Stimulated activated CD4-positive, alpha-beta T cell treated with anti-CD3 and anti-CD28 coated beads, TNF-alpha, amount 100 ng/mL, for 4 hours (primary cell): ENCODE data around the gene IRF4.

ENCODE experiments used
- DNase-seq, 3 experiments: peaks; one replicate each; pipeline ENCODE4 v3.0.0-alpha.2; 2020; ENCODE audit warnings: low read depth in 3 of 3

Gene IRF4

GRCh38 chr6:391559-392440, at the start of gene IRF4:
Gene IRF4, plus strand, starts transcription at chr6:391752. Its CDS starts 1,401 bp downstream, at chr6:393153.
- DNase-seq = peak; percentile 69 to 78 (median 77)

- no peak for DNase-seq
Measured at GRCh38 chr6:341914-342831, 49.4 kb upstream of the IRF4 start.

- no peak for DNase-seq
Measured at GRCh38 chr6:342832-343179, 48.7 kb upstream of the IRF4 start.

GRCh38 chr6:343226-343935, 48.2 kb upstream of the IRF4 start:
- DNase-seq = no peak

GRCh38 chr6:343960-344815, 47.4 kb upstream of the IRF4 start:
- DNase-seq = no peak

- DNase-seq = no peak
Measured at GRCh38 chr6:344816-345340, 46.7 kb upstream of the IRF4 start.

GRCh38 chr6:345747-346385, 45.7 kb upstream of the IRF4 start:
- DNase-seq = no peak

GRCh38 chr6:346386-347030, 45.0 kb upstream of the IRF4 start:
- DNase-seq = no peak

GRCh38 chr6:347232-347631, 44.3 kb upstream of the IRF4 start:
- no peak for DNase-seq

GRCh38 chr6:347951-348859, 43.3 kb upstream of the IRF4 start:
- no peak for DNase-seq

GRCh38 chr6:348860-349396, 42.6 kb upstream of the IRF4 start:
- DNase-seq = no peak

- DNase-seq = no peak
Measured at GRCh38 chr6:349491-349921, 42.0 kb upstream of the IRF4 start.

- DNase-seq = no peak
Measured at GRCh38 chr6:350371-350770, 41.2 kb upstream of the IRF4 start.

- no peak for DNase-seq
Measured at GRCh38 chr6:351011-351866, 40.3 kb upstream of the IRF4 start.

- no peak for DNase-seq
Measured at GRCh38 chr6:351867-352289, 39.7 kb upstream of the IRF4 start.

- DNase-seq = no peak
Measured at GRCh38 chr6:352474-352873, 39.1 kb upstream of the IRF4 start.

- no peak for DNase-seq
Measured at GRCh38 chr6:352896-353470, 38.6 kb upstream of the IRF4 start.
